Loucy (cell line): Measurements from ENCODE around the gene GPM6B.

Source experiments
- H2AFZ ChIP-seq: fragments of 200-600 bp; sonication (generic); 2 replicates; pipeline ENCODE4 v1.6.0; 2016; ENCODE audit warnings: antibody characterized with exemption, mild to moderate bottlenecking, low read length, moderate library complexity
- H3F3A ChIP-seq: fragments of 200-600 bp; 2 replicates; pipeline ENCODE4 v1.6.0; 2016; ENCODE audit warnings: antibody characterized with exemption, low read depth, mild to moderate bottlenecking
- H3K27me3 ChIP-seq: fragments of 200-600 bp; sonication (generic); 2 replicates; pipeline ENCODE4 v1.6.1; 2014; ENCODE audit warnings: low read length, mild to moderate bottlenecking; ENCODE audit not compliant: insufficient read depth, poor library complexity, severe bottlenecking
- H3K36me3 ChIP-seq: fragments of 200-600 bp; sonication (generic); 2 replicates; pipeline ENCODE4 v1.6.1; 2016; ENCODE audit warnings: low read length; ENCODE audit not compliant: insufficient read depth
- H3K4me1 ChIP-seq: fragments of 200-600 bp; sonication (generic); 2 replicates; pipeline ENCODE4 v1.5.1; 2014; ENCODE audit warnings: low read length, mild to moderate bottlenecking; ENCODE audit not compliant: insufficient read depth, poor library complexity, severe bottlenecking
- H3K4me2 ChIP-seq: fragments of 200-600 bp; sonication (generic); 2 replicates; pipeline ENCODE4 v1.6.0; 2014; ENCODE audit warnings: antibody characterized with exemption, low read length, low read depth, mild to moderate bottlenecking; ENCODE audit not compliant: poor library complexity, severe bottlenecking
- H3K4me3 ChIP-seq: fragments of 200-600 bp; sonication (generic); 2 replicates; pipeline ENCODE4 v1.5.1; 2014; ENCODE audit warnings: low read length, mild to moderate bottlenecking, mixed read lengths; ENCODE audit not compliant: poor library complexity, severe bottlenecking
- H3K79me2 ChIP-seq: fragments of 200-600 bp; sonication (generic); 2 replicates; pipeline ENCODE4 v1.6.1; 2014; ENCODE audit warnings: low read length; ENCODE audit not compliant: insufficient read depth
- H3K9ac ChIP-seq: fragments of 200-600 bp; sonication (generic); 2 replicates; pipeline ENCODE4 v1.6.0; 2014; ENCODE audit warnings: mild to moderate bottlenecking, low read depth, low read length, moderate library complexity; ENCODE audit not compliant: poor library complexity, severe bottlenecking
- H3K9me2 ChIP-seq: fragments of 200-600 bp; sonication (generic); replicated peaks from 2 replicates; pipeline ENCODE4 v1.6.1; 2016; ENCODE audit warnings: low read depth, low read length, mixed read lengths
- H3K9me3 ChIP-seq: fragments of 200-600 bp; sonication (generic); 2 replicates; pipeline ENCODE4 v1.6.1; 2014; ENCODE audit warnings: mild to moderate bottlenecking, antibody characterized with exemption, low read length, low read depth; ENCODE audit not compliant: insufficient read depth
- H4K20me1 ChIP-seq: fragments of 200-600 bp; sonication (generic); 2 replicates; pipeline ENCODE4 v1.6.0; 2014; ENCODE audit warnings: antibody characterized with exemption, low read length, mild to moderate bottlenecking; ENCODE audit not compliant: insufficient read depth, poor library complexity, severe bottlenecking
- CTCF ChIP-seq: fragments of 200-600 bp; sonication (generic); conservative IDR thresholded peaks from 2 replicates; pipeline ENCODE4 v1.5.1; 2014; ENCODE audit warnings: mild to moderate bottlenecking, antibody characterized with exemption, low read length
- EZH2phosphoT487 ChIP-seq: fragments of 200-600 bp; IDR thresholded peaks from 2 replicates; pipeline ENCODE4 v1.6.1; 2018; ENCODE audit warnings: antibody characterized with exemption, mild to moderate bottlenecking, moderate library complexity, borderline replicate concordance

GPM6B gene

DNA sequence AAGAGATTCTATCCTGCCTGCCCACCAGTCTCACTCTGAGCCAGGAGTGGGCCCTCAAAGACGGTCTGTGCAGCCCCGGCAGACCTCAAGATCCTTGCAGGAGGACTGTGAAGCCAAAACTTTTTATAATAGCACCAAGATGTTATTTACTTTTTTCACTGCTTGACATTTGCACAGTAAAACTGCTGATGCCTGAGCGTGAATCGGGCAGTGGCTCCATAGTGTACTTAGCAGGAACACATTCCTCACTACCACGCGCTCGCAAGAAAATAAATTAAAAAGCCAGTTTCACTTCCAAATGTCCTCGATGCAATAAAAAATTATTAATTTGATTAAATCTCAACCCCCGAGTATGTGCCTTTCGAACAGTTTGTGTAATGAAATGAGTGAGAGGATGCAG, 22.5 kb downstream of the GPM6B start:
- Histone ChIP-seq H3K9ac (no peak overlapping the region), H3K4me3 (no peak overlapping the region), H3K79me2 (no peaks in the 10 kb centered on the region), H3K9me3 (no peaks in the 10 kb centered on the region), H3K9me2 (no peaks in the 10 kb centered on the region), H3F3A (no peaks in the 10 kb centered on the region), H2AFZ (no peak overlapping the region), H3K36me3 (no peaks in the 10 kb centered on the region), H4K20me1 (no peaks in the 10 kb centered on the region), H3K27me3 (no peaks in the 10 kb centered on the region), H3K4me2 (no peak overlapping the region), H3K4me1 (no peaks in the 10 kb centered on the region)
- no peak for TF ChIP-seq CTCF
- no peak for TF ChIP-seq EZH2phosphoT487

- H3K4me2 ChIP-seq: no peak overlapping the region
Measured at GRCh38 chrX:13793897-13794296, 23.0 kb downstream of the GPM6B start.

DNA sequence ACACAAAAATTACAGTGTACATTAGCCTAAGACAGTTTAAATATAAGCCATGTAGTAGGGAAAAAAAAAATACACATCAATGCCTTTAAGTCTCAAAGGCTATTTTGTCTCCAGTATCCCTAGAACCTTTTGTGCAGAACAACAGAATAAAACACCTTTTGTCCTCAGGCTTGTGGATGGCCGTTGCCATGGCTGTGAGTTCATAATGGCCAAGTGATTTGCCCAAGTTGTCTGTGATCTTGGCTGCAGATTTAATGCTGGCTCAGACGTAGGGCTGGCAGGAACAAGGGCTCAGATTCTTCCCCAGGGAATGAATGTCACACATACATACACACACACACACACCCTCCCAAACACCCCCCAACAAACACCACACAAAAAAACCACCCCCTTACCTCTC, 25.3 kb downstream of the GPM6B start:
- TF ChIP-seq EZH2phosphoT487 (no peak), CTCF (no peak)

More at GRCh38 chrX:13793897-13794296, 23.0 kb downstream of the GPM6B start:
- Histone ChIP-seq H3K9me2 (no peaks in the 10 kb centered on the region), H3K9me3 (no peaks in the 10 kb centered on the region), H4K20me1 (no peaks in the 10 kb centered on the region), H3K9ac (no peak overlapping the region), H3K79me2 (no peaks in the 10 kb centered on the region), H3K4me1 (no peaks in the 10 kb centered on the region), H3F3A (no peaks in the 10 kb centered on the region), H3K4me3 (no peak overlapping the region), H3K27me3 (no peaks in the 10 kb centered on the region), H2AFZ (no peak overlapping the region), H3K36me3 (no peaks in the 10 kb centered on the region)
- TF ChIP-seq CTCF (no peak), EZH2phosphoT487 (no peak)

More for the DNA sequence above, 25.3 kb downstream of the GPM6B start:
- H3K4me3 ChIP-seq: no peak overlapping the region
- no peaks in the 10 kb centered on the region for H3K27me3 ChIP-seq
- no peaks in the 10 kb centered on the region for H3K36me3 ChIP-seq
- H3K4me1 ChIP-seq: no peaks in the 10 kb centered on the region
- no peak overlapping the region for H2AFZ ChIP-seq
- H3K4me2 ChIP-seq: no peak overlapping the region
- H3K9me3 ChIP-seq: no peaks in the 10 kb centered on the region
- no peaks in the 10 kb centered on the region for H3F3A ChIP-seq
- H3K9ac ChIP-seq: no peak overlapping the region
- no peaks in the 10 kb centered on the region for H3K9me2 ChIP-seq
- no peaks in the 10 kb centered on the region for H4K20me1 ChIP-seq
- H3K79me2 ChIP-seq: no peaks in the 10 kb centered on the region
